Measurements from ENCODE around the gene HOXA3.

The HOXA3 gene

DNA sequence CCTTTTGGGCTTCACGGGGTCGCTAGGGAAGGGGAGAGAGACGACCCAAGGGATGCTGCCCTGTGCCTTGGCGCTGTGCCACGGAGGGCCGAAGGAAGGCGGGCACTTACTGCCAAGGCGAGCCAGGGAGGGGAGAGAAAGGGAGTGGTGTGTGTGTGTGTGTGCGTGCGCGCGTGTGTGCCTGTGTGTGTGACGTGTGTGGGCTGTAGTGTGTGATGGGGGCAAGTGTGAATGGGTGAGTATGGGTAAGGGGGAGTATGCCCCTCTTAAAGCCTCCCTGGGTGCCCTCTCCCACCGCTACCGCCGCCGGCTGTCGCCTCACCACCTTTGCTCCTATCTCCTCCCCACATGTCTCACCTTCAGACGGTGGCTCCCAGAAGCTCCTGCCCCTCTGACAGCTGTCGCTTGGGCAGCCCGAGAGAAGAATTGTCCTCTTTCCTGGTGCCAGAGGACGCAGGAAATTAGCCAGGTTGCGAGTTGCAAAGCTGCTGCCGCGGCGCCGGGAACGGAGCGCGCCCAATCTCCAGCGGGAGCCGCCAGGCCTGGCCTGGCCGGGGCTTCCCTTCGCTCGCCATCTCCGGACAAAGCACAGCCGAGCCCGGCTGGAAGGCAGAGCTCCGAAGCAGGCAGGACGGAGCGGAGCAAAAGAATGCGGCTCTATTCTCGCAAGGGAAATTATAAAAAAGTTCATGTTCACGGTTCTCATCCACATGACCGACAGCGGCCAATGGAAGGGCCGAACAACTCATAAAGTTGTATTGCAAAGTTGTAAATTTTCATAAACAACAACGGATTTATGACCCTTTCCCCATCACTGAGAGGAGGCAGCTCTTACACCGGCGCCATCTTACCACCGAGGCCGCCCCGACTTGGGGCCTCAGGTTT is at the start of gene HOXA3:
TSS of gene HOXA3 (minus strand) at position 653 of the 885 bp plus-strand sequence. CDS start 41,943 bp downstream, outside the sequence.
- DNase-seq = no peak

DNA sequence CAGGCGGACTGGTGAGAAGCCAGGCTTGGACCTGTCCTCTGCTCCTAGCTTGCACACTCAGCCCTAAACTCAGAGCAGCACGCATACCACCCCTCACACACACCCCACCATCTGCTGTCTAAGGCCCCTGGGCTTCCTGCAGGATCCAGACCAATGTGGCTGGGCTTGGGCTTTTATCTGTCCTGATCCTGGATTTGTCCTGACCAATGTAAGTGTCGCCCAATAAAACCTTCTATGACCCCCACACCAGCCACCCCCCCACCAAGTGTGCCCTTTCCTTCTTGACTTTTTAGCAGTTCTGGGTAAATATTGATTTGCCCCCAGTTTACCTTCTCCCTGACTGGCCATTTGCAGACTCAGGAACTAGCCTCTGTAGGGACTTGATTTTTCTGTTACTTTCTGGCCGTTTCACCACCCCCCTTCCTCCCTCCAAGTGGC is 49.2 kb upstream of the HOXA3 start:
- DNase-seq = no peak

DNA sequence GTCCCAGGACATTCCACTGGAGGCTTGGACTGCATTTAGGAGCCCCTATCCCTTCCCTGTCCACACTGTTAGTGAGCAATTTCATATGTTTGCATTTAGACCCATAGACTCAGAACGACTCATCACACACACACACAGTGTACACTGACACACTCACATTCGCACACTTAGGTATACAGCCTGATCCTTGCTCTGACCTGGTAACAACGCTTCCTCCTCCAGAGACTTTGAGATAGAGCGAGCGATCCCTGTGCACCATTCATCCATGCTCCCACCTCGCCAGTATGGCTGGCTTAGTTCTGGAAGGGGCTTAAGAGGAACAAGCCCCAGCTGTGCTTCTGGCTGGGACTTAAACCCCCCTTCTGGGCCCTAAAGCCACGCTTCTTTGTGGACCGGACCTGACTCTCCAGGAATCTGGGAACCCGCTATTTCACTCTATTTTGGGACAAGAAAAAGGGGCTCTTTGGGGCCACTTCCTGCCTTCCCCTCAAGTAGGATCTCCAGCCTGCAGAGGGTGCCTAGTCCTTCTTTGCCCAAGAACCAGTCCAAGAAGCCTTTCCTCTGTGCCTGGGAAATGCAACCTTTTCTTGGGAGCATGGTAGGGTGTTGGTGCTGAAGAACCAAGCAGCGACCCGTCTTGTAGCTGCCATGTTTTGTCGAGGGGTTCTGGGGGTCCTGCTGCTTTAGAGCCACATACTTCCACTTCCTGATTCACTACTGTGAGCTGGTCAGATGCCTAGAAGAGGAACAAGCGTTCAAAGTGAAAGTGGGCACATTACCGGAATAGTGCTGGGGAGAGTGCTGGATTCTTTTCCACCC is 48.6 kb upstream of the HOXA3 start:
- peak; percentile 5 for DNase-seq

DNA sequence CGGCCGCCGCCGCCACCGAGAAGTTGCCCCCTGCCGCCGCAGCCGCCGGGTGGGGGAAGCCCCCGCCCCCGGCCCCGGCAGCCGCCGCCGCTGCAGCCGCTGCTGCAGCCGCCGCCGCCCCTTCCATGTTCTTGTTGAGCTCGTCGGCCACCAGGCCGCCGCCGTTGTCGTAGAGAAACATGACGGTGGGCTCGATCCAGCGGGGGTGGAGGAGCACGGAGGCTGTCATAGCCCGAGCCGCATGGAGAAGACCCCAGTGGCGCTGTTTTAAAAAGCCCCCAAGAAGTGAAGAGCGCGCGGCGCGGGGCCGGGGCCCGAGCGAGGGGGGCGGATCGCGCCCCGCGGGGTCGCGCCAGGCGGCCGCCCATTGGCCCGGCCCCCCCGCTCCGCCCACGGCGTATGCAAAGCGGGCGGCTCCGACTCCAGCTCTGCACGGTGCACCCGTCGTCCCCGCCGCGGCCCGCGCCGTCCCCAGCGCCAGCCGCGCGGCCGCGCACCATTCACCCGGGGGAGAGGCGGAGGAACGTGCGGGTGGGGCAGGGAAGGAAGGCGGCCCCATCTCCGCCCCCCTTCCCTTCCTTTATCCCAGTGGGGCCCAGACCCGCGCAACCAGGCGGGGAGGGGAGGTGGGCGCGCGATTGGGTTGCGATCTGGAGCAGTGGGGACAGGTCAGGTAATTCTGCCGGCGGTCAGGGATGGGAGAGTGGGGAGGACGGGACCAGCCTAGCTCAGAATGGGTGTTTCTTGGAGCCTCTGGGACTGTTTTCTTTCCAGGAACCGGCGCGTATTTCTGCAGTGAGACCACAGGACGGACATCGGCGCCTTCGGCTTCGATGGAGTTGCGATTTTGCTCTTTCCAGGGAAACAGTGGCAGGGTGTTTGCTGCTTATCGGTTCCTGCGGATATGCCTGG is 47.7 kb upstream of the HOXA3 start, which contains the start of gene HOXA13:
TSS of gene HOXA13 (minus strand) at position 243 of the 912 bp plus-strand sequence. CDS start at position 229, 14 bp downstream.
- no peak for DNase-seq

DNA sequence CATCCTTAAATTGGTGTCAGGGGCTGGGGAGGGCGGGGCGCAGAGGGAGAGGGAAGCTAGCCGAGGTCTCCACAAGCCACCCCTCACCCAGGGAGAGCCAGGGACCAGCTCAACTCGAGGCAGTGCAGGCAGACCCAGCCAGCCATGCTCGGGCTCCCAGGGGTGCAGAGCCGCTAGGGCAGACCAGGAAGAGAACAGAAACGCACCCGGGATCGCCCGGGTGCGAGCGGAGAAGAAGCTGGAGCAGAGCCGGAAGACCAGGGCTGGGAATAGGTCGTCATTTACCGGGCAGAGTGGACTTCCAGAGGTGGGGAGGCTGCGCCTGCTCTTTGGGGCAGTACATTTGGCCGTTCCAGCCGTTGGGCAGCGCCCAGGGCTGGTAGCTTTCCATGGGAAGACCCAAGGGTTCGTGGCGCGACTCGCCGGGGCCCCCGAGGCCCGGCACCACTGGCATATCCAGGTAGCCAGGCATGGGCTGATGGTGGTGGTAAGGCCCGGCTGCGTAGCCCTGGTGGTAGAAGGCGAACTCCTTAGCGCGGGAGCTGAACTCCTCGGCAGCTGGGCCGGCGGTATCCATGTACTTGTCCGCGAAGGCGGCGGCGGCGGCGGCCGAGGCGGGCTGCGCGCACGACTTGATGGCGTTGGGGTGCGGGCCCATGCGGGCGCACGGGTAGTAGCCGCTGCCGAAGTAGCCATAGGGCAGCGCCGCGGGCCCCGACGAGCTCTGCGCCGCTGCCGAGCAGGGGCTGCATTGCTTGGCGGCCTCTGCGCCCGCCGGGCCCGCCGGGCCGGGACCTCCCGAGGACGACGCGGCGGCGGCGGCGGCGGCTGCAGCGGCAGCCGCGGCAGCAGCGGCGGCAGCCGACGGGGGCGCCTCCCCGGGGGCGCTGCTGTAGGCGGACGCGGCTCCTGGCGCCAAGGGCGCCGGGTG is 46.8 kb upstream of the HOXA3 start:
- no peak for DNase-seq

DNA sequence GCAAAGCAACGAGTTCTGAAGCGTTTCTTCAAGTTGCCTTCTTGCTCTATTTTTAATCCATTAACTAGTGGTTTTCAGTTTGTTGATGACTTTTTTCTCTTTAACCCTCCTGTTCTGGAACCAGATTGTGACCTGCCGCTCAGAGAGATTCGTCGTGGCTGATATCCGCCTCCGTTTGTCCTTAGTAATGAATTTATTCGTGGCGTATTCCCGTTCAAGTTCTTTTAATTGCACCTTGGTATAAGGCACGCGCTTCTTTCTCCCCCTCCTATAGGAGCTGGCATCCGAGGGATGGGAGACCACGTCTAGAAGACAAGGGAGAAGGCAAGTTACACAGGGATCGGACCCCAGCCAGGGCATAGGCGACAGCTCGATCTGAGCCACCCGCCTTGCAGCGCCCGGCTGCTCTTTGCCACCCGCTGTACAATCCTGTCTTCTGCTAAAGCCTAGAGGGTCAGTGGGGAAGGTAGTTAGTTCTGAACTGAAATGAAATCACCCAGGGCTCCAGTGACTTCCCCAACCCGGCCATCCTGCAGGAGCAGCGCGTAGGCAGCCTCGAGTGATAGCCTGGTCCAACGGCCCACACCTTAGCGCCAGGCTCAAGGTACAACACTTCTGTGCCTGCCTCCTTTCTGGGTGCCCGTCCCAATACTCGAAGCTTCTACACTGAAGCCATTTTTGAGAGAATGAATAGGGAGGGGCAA is 45.9 kb upstream of the HOXA3 start:
- DNase-seq = no peak

DNA sequence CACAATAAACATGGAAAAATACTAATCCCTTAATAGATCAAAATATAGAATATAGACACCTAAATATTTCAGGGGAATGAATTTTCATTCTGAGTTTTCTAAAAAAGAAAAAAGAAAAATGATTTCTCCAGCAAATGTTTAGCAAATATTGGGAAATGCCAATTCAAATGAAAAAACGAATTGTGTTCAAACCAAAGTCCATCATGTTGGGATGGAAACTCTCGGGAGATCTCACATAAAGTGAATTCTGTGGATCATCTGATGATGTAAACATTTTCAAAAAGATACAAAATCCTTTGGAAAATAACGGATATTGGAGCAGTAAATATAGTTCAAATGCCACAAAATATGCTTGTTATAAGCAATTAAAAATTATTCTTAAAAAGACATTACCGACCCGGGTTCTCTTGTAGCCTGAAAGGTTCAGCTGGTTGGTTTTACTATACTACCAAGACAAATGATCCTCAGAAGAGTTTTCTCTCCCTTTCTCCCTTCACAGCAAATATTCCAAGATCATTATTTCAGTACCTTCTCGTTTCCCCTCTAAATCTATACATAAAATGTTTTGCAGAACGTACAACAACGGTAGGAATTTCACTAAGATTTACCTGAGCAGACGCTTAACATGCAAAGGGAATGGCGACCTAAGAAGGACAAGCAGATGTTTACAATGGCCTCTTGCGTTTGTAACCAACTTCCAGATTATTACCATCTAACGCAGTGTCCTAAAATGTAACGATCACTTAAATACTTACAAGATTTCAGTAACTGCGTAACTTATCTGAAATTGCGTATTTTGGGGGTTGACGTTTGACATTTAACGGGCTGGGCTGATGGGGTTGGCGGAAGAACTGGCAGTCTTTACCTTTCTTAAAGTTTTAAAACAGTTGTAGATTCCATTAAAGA is 45.0 kb upstream of the HOXA3 start:
- DNase-seq = no peak

DNA sequence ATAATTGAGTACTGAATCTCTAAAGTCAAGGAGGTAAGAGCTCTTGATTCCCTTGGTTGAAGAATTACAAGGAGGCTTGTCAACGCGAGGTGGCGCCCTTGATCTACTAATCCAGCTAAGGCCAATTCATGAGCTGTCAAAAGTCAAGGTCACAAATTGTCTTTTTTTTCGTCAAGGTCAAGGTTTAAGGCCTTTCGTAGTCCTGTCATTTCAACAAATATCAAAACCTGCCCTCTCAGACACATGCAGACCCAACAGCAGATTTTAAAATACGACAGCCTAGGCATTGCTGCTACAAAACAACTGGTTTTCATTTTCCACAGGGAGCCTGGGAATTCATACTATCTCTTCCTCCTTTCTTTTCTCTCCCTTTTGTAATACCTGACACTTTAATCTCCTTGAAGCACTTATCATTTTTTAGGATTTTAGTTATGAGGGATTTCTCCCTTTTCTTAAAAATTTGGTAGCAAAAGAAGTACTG is 43.9 kb upstream of the HOXA3 start:
- peak; percentile 4 for DNase-seq

- DNase-seq = no peak
These were observed 42.5 kb upstream of the HOXA3 start for GRCh38 chr7:27194686-27195379.

DNA sequence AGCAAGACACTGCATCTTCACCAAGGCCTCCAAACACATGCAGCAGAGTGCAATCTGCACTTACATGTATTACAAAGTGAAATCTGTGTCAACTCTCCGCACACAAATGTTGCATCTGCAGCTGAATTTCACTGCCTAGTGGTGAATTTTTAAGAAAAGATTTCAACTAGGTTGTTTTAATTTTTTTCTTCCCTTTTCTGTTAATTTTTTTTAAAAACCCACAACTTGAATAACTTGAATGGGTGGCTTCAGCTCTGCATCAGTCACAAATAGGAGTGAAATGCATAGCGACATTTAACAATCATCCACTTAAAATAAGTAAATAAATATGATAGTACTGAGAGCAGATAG is 41.6 kb upstream of the HOXA3 start:
- no peak for DNase-seq

DNA sequence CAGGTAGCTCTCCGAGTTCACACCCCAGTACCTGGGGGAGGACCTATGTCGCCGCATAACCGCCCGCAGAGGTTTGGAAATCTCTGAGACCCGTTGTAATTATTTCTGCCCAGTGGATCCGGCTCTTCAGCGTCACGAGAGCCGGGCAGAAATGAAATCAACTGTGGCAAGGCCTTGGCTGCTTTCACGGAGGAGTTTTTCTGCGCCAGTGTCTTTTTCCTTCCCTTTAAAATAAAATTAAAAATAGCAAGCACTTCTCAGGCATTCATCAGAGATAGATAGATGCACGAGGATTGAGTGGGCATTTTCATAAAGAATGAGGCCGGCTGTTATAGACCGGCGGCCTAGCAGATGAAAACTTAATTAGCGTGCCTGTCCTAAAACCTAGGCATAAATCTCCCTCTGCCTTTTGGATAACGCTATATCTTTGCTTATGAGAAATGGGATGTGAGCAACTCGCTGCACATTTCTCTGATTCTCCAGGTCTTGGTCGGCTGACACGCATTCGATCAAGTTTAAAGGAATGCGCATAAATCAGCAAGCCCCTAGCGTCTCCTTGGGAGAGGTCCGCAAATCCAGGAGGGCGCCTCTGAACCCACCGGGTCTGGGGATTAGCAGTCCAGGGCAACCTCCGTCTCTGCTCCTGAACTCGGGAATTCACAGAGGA is 41.1 kb upstream of the HOXA3 start:
- DNase-seq = no peak

DNA sequence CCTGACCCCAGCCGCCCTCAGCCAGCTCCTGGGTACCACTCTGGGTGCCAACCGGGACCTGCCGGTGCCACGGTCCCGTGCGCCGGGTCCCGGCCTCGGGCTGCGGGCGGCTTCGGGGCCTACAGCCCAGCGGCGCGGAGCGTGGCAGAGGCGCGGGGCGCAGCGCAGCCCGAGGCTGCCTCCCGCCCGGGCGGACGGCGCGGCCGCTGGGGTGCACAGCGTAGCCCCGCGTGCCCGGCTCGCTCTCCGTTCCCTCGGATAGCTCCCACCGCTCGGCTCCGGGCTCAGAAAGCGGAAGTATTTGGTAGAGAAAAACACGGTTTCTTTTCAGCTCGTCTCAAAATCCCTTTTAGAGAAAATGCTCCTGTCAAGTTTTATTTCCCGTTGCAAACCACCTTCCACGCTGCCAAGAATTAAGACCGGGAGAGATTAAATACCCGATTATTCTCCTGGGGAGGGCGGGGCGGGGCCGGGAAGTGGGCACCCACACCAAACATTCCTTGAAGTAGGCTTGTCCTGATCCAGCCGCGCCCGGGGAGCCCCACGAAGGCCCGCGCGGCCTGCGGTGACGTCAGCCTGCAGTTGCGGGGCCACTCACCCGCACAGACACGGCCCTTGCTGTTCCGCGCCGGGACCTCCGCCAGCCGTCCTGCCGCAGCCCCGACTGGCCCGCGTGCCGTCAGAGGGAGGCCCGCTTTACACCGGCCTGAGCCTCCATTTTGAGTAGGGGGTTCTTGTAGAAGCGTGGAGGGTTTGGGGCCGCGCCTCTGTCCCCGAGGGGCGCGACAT is 40.4 kb upstream of the HOXA3 start:
- no peak for DNase-seq

DNA sequence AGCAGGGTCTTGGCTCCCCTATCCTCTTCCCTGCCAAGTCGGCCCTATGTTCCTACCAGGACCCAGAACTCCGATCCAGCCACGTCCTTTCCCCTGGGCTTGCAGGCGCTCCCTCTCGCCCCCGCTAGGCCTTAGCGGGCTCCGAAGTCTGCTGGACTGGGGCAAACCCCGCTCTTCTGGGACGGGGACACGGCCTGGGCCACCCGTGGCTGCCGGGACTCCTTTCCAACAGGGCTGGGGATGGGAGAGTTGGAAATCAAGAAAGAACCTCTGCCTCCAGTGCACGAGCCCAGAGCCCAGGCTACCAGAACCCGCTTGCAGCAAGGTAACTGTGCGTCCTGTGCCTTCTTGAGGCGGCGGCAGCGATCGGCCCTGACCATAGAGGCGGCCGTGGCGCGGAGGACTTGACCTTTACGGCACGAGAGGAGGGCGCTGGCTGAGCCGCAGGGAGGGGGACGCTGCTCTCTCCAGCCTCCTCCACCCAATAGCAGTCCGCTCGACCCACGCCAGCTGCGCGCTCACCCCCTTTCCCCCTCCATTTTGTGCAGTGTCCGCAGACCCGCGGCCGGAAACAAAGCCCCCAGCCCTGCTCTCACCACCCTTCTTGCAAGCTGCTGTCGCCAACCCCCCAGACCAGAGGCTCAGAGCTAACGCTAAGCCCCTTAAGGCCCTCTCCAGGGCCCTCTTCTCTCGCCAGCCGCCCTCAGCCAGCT is 39.6 kb upstream of the HOXA3 start:
- DNase-seq = no peak

DNA sequence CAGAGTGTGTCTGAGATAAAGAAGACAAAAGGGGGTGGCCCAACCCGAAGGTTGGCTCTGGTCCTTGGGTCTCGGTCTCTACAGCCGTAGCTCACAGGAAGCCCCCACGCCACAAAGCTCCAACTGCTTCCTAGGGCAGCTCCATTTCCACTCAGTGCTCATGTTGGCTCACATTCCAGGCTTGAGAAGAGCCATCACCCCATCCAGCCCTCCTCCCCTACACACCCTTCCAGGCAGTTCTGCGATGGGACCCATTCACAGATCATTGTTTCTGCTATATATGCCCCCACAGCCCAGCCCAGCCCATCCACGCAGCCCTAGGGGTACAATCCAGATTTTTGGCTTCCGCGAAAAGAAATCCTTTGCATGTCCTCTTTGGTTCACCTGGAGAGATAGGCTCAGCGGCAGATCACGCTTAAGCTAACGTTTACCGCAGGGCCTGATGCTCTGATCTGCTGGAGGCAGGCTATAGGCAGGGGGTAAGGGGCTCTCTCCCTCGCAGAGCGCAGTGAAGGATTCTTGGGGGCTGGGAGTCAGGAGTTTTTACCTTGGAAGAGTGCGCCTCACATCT is 38.9 kb upstream of the HOXA3 start:
- DNase-seq = no peak

DNA sequence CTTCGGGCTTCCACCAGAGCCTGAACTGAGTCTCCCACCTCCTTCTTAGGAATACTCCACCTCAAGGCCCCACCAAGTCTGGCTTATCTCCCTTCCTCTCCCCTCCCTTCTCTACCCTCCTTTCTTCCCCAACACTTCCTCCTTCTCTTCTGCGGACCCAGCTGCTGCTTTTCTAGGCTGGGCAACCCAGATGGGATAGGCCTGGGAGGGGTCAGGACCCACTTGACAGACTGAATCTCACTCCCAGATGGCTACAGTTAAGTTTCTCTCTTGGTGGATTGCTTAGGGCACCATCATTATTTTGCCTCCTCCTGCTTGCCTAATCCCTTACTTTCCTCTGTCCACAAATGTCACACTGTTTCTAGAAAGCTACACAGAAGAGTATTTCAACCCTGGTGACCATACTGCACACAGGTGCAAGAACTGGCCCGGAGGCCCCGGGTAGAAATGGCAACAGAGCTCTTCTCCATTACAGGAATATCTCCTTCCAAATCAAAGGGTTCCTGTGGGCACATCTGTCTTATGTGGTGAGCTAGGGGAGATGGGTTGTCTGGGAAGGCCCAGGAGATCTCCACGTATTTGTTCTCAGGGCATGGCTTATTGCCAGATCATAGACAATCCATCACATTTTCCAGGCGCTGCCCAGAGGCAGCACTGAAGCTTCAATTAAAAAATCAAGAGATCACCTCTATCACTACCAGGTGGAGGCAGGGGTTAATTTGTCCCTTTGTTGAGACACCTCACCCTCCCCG is 37.8 kb upstream of the HOXA3 start:
- DNase-seq = no peak
